Measurements from ENCODE around the gene UQCR11. TPM values are rescaled to one million over a fixed set of nuclear protein-coding genes. Genes with fewer than 3 reads are reported as not detected.

Gene UQCR11
- total and polyA plus RNA-seq, 5 experiments from 2014 or later, result 130 to 646 (median 545) TPM

DNA sequence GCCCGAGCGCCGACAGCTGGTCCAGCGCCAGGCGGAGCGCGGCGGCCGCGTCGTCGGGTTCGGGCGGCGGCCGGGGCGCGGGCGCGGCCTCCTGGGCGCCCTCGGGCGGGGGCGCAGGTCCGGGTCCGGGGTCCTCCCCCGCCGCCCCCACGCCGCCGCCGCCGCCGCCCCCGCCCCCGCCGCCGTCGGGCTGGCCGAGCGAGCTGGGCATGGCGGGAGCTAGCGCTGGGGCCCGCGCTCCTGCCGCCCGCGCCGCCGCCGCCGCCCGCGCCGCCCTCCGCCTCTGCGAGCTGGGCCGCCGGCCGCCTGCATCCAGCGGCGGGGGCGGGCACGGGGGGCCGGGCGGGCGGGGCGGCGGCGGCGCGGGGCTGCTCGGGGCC, 37.4 kb downstream of the UQCR11 start:
- no peak overlapping the region for H3K4me3 Mint-ChIP-seq
- H3K27ac Mint-ChIP-seq, result no peak overlapping the region
- no peaks in the 10 kb centered on the region for H3K36me3 Mint-ChIP-seq
- ATAC-seq (peak; percentile 43 to 58), DNase-seq (no peak)
- H3K9me3 Mint-ChIP-seq, result no peaks in the 10 kb centered on the region
- POLR2A ChIA-PET, result interaction anchor here (1.1 kb wide), 1 partner anchor 34 kb away, joined by 3 read pairs; no protein-coding TSS in a partner anchor
- peaks cover 0 to 4% (median 0%) of the 10 kb centered on the region in 5 donors for H3K27me3 Mint-ChIP-seq
- H3K4me1 Mint-ChIP-seq, result peaks cover 4 to 9% (median 5%) of the 10 kb centered on the region in 4 donors

DNA sequence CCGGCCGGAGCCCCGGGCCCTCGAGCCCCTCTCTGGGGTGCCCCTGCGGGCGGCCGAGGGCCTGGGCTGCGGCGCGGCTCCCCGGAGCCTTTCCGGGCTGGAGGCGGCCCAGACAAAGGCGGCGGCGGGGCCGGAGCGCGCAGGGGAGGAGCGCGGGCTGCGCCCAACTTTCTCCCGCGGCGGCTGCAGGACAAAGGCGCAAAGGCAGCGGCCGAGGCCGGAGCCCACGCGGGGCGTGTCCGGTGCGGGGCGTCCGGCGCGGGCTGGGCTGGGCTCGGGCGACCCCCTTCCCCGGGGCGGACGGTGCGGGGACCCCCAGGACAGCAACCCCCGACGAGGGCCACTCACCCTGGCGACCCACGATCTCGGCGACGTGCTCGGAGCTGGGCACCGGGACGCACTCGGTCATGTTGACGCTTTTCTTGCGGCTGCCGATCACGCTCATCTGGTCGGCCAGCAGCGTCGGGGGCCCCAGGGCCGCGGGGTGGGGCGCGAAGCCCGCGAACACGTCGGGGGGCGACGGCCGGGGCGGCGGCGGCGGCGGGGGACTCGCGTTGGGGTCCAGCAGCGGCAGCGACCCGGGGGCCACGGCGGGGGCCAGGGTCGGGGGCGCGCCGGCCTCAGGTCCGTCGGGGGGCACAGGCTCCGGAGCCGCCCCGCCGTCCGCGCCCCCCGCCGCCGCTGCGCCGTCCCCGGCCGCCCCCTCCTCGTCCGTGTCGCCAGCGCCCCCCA, 38.0 kb downstream of the UQCR11 start:
- Mint-ChIP-seq H3K4me1 (peaks cover 4 to 9% (median 5%) of the 10 kb centered on the region in 4 donors), H3K36me3 (no peaks in the 10 kb centered on the region), H3K27me3 (peaks cover 0 to 4% (median 0%) of the 10 kb centered on the region in 5 donors), H3K27ac (peak overlapping the region in 1 of 10 donors; percentile 34), H3K9me3 (no peaks in the 10 kb centered on the region), H3K4me3 (peak overlapping the region in 1 of 10 donors; percentile 22)
- POLR2A ChIA-PET, result interaction anchor here (1.1 kb wide), 2 partner anchors 34 to 85 kb away, joined by 3 read pairs; no protein-coding TSS in a partner anchor
- ATAC-seq (peak in 1 of 2 donors; percentile 25), DNase-seq (peak in 4 of 10 donors; percentile 10 to 58 (median 18))

GRCh38 chr19:1566392-1567115, 38.7 kb downstream of the UQCR11 start:
- DNase-seq, result peak in 1 of 10 donors; percentile 13
- Mint-ChIP-seq H3K36me3 (no peaks in the 10 kb centered on the region), H3K4me3 (peak overlapping the region in 2 of 10 donors; percentile 34 to 45), H3K9me3 (no peaks in the 10 kb centered on the region), H3K4me1 (peaks cover 4 to 9% (median 5%) of the 10 kb centered on the region in 4 donors), H3K27ac (no peak overlapping the region), H3K27me3 (peaks cover 0 to 4% (median 0%) of the 10 kb centered on the region in 5 donors)
- ATAC-seq, result peak in 1 of 2 donors; percentile 5
- POLR2A ChIA-PET, result interaction anchor here (1.1 kb wide), 1 partner anchor 86 kb away, joined by 3 read pairs; no protein-coding TSS in a partner anchor

GRCh38 chr19:1563251-1563650, 42.0 kb downstream of the UQCR11 start:
- Mint-ChIP-seq H3K36me3 (no peaks in the 10 kb centered on the region), H3K27ac (peak overlapping the region in 1 of 10 donors; percentile 18), H3K9me3 (no peaks in the 10 kb centered on the region), H3K4me3 (peak overlapping the region in 1 of 10 donors; percentile 4), H3K4me1 (peaks cover 0 to 6% (median 0%) of the 10 kb centered on the region in 4 donors), H3K27me3 (no peaks in the 10 kb centered on the region)
- DNase-seq, result peak in 1 of 10 donors; percentile 21
- no peak for ATAC-seq
- POLR2A ChIA-PET, result no interaction called here

DNA sequence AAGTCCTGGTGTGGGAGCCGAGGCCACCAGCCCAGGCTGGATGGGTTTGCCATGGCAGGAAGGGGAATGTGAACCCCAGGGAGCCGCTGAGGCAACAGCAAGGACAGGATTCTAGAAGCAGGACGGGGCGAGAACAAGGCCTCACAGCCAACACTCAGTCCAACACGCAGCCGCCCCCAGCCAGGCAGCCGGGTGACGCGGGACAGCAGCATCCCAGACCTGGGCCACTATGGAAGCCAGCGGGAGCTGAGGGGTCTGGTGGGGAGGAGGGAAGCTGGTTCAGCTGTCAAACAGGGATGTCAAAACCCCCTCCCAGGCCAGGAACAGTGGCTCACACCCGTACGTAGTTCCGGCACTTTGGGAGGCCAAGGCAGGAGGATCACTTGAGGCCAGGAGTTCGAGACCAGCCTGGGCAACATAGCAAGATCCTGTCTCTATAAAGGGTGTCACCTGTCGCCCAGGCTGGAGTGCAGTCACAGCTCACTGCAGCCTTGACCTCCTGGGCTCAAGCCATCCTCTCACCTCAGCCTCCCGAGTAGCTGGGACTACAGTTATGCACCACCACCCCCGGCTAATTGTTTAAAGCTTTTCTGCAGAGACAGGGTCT, 43.9 kb downstream of the UQCR11 start:
- Mint-ChIP-seq H3K36me3 (no peaks in the 10 kb centered on the region), H3K4me3 (no peak overlapping the region), H3K27ac (no peak overlapping the region), H3K9me3 (no peaks in the 10 kb centered on the region), H3K27me3 (no peaks in the 10 kb centered on the region), H3K4me1 (peaks cover 0 to 6% (median 0%) of the 10 kb centered on the region in 4 donors)
- ATAC-seq (no peak), DNase-seq (peak in 1 of 10 donors; percentile 50)
- POLR2A ChIA-PET, result no interaction called here

DNA sequence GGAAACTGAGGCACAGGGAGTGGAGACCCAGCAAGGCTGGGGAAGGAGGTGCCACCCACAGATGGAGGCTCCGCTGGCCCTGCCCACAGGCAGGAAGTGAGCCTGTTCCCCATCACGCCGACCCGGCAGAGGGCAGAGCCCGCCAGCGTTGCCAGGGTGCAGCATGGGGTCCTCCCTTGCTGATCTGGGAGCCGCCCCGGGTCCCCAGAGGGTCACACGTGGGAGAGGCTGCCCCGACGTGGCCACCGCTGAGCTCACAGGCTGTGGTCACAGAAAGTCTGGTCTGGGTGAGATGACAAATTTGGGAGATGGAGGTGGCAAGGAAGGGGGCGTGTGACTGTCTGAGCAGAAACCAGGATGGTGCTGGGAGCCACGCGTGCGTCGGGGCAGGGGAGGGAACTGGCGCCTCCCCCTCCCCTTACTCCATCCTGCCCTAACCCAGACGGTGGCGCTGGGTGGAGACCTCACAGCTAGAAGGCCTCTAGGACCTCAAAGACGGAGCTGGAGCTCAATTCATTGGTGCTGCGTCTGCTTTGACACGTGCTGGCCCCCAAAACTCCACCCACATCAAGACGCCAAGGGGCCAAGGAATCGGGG, 44.9 kb downstream of the UQCR11 start:
- no peak for ATAC-seq
- no peak overlapping the region for H3K27ac Mint-ChIP-seq
- POLR2A ChIA-PET, result no interaction called here

DNA sequence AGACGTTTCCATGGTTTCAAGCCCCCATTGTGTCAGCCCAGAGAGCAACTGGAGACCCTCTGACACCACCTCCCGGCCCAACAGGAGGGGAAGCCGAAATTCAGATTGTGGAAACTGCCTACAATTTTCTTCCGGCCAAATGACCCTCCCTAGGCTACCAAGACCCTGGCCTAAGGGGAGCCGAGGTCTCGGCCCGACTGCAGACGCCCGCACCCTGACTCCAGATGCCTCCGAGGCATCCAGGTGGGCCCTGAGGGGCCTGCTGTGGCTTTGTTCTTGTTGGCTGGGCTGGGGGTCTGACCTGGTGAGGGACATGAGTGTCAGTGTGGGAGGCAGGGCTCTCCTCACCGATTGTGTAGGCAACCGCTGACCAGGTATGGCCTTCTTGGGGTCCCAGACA, 46.7 kb downstream of the UQCR11 start:
- DNase-seq (no peak), ATAC-seq (no peak)
- H3K4me1 Mint-ChIP-seq, result peaks cover 0 to 6% (median 0%) of the 10 kb centered on the region in 4 donors
- H3K4me3 Mint-ChIP-seq, result no peak overlapping the region
- H3K27me3 Mint-ChIP-seq, result no peaks in the 10 kb centered on the region
- no peaks in the 10 kb centered on the region for H3K9me3 Mint-ChIP-seq
- POLR2A ChIA-PET, result no interaction called here
- no peaks in the 10 kb centered on the region for H3K36me3 Mint-ChIP-seq
- no peak overlapping the region for H3K27ac Mint-ChIP-seq

More for the DNA sequence above, 44.9 kb downstream of the UQCR11 start:
- Mint-ChIP-seq H3K9me3 (no peaks in the 10 kb centered on the region), H3K27me3 (no peaks in the 10 kb centered on the region), H3K4me3 (no peak overlapping the region), H3K4me1 (peaks cover 0 to 6% (median 0%) of the 10 kb centered on the region in 4 donors), H3K36me3 (no peaks in the 10 kb centered on the region)
- no peak for DNase-seq

- Mint-ChIP-seq H3K4me3 (no peak overlapping the region), H3K27me3 (peaks cover 0 to 11% (median 7%) of the 10 kb centered on the region in 5 donors), H3K4me1 (peaks cover 0 to 6% (median 0%) of the 10 kb centered on the region in 4 donors), H3K27ac (no peak overlapping the region), H3K36me3 (no peaks in the 10 kb centered on the region), H3K9me3 (no peaks in the 10 kb centered on the region)
- no peak for DNase-seq
- POLR2A ChIA-PET, result interaction anchor here (0.6 kb wide), 1 partner anchor 13 kb away, joined by 6 read pairs; no protein-coding TSS in a partner anchor
- ATAC-seq, result no peak
Measured at GRCh38 chr19:1556390-1557070, 48.7 kb downstream of the UQCR11 start.

DNA sequence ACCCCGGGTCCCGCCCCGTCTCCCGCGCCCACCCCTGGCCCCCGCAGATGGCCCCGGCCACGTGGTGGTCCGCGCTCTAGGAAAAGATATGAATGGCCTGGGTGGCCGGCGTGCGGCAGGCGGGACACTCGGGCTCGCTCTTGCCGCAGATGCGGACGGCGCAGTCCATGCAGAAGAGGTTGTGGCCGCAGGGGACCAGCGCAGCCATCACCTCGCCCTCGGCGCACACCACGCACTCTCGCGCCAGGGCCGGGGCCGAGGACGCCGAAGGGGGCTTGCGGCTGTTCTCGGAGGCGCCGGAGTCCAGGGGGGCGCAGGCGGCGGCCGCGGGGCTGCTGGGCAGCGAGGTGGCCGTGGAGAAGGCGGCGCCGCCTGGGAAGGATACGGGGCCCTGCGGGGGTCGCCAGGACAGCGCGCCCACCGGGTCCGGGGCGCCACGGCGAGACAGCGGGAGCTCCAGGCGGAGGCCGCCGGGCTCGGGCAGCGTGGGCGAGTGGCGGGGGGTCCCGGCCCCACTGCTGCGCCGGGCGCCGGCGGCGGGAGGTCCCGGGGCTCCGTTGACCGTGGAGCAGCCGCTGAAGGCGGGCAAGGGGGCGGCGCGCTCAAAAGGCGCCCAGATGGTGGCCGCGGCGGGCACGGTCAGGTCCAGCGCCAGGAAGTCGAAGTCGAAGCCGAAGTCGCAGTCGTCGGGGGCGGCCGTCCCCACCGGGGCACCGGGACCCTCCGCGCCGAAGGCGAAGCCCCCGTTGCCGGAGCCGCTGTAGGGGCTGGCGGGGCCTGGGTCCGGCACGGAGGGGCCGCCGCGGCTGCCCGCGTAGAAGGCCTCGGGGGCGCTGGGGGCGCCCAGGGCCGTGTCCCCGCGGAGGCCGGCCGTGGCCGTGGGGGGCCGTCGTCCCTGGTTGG, 49.5 kb downstream of the UQCR11 start:
- DNase-seq (no peak), ATAC-seq (no peak)
- H3K36me3 Mint-ChIP-seq, result no peaks in the 10 kb centered on the region
- no peak overlapping the region for H3K4me3 Mint-ChIP-seq
- H3K9me3 Mint-ChIP-seq, result no peaks in the 10 kb centered on the region
- H3K27me3 Mint-ChIP-seq, result peaks cover 0 to 14% (median 7%) of the 10 kb centered on the region in 5 donors
- H3K4me1 Mint-ChIP-seq, result peaks cover 0 to 6% (median 0%) of the 10 kb centered on the region in 4 donors
- POLR2A ChIA-PET, result no interaction called here
- no peak overlapping the region for H3K27ac Mint-ChIP-seq

- H3K27me3 Mint-ChIP-seq, result peaks cover 0 to 18% (median 7%) of the 10 kb centered on the region in 5 donors
- no peak overlapping the region for H3K27ac Mint-ChIP-seq
- H3K4me3 Mint-ChIP-seq, result no peak overlapping the region
- POLR2A ChIA-PET, result no interaction called here
- peaks cover 0 to 1% (median 0%) of the 10 kb centered on the region in 4 donors for H3K4me1 Mint-ChIP-seq
- ATAC-seq (no peak), DNase-seq (no peak)
- no peaks in the 10 kb centered on the region for H3K36me3 Mint-ChIP-seq
- H3K9me3 Mint-ChIP-seq, result no peaks in the 10 kb centered on the region
Measured at GRCh38 chr19:1554968-1555367, 50.3 kb downstream of the UQCR11 start.

DNA sequence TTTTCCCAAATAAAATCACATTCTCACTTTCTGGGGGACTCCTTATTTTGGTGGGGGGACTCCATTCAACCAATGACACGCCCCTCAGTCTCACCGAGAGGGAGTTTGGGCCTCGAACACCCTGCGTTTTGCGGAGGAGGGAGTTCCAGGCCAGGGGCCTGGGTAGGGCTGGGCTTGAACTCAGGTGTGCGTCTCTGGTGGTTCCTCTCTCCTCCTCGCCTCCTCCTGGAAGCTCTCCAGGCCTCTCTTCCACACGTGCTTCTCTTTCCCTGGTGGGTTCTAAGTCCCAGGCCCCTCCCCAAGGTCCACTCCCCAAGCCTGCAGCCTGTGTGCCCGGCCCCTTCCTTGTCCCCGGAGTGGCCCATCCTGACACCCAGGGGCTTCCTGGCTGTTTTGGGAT, 51.8 kb downstream of the UQCR11 start:
- Mint-ChIP-seq H3K4me3 (no peak overlapping the region), H3K27ac (no peak overlapping the region), H3K9me3 (no peaks in the 10 kb centered on the region), H3K27me3 (peaks cover 0 to 18% (median 11%) of the 10 kb centered on the region in 5 donors), H3K36me3 (no peaks in the 10 kb centered on the region), H3K4me1 (peaks cover 0 to 1% (median 0%) of the 10 kb centered on the region in 4 donors)
- DNase-seq (no peak), ATAC-seq (no peak)
- POLR2A ChIA-PET, result interaction anchor here (0.6 kb wide), 1 partner anchor 11 kb away, joined by 4 read pairs; no protein-coding TSS in a partner anchor

Data from naive thymus-derived CD8-positive, alpha-beta T cell (primary cell).